Right atrium auricular region (tissue), 2 donors: ENCODE results near the gene TRAPPC3. TPM values are rescaled to one million over a fixed set of nuclear protein-coding genes. Genes with fewer than 3 reads are reported as not detected.

Source experiments
- DNase-seq: peaks from one replicate; pipeline ENCODE4 v3.0.0-alpha.2; 2019; ENCODE audit warnings: low spot score
- H3K27ac ChIP-seq, 2 donors: fragments of 200-600 bp; sonication (generic); 1 replicate in 1 of 2; 2 replicates in 1 of 2; pipeline ENCODE4 v1.5.1; 2016 to 2019
- H3K27me3 ChIP-seq, 2 donors: fragments of 200-600 bp; sonication (generic); one replicate each; pipeline versions ENCODE4 v1.5.1 to v1.6.0; 2017 to 2019
- H3K36me3 ChIP-seq: fragments of 200-600 bp; sonication (generic); one replicate; pipeline ENCODE4 v1.5.1; 2016
- H3K4me1 ChIP-seq, 2 donors: fragments of 200-600 bp; sonication (generic); one replicate each; pipeline versions ENCODE4 v1.5.1 to v1.6.0; 2017 to 2019
- H3K4me3 ChIP-seq, 2 donors: fragments of 200-600 bp; sonication (generic); 1 replicate in 1 of 2; 2 replicates in 1 of 2; pipeline ENCODE4 v1.5.1; 2017 to 2019; ENCODE audit warnings: mild to moderate bottlenecking in 1 of 2, moderate library complexity in 1 of 2
- H3K9me3 ChIP-seq, 2 donors: fragments of 200-600 bp; sonication (generic); one replicate each; pipeline ENCODE4 v1.5.1; 2019
- total RNA-seq, 2 donors: library from RNA; depleted of rRNA; stranded (reverse); fragments of >200 nt; gene quantifications; one replicate each; pipeline ENCODE4 v1.1.0, GENCODE V29; 2016
- TF ChIP-seq, protein P1 (sequence below), 2 donors: fragments of 200-600 bp; sonication (generic); IDR thresholded peaks; one replicate each; pipeline ENCODE4 v1.5.1; 2019; ENCODE audit warnings: antibody characterized with exemption in 2 of 2

TRAPPC3 gene
- total RNA-seq, 2 donors from 2014 or later = 62.0 to 81.6 TPM

- Histone ChIP-seq H3K4me3 (peak within 1 kb of the TSS; percentile 89 to 99), H3K9me3 (no peaks in the 10 kb centered on the region), H3K27me3 (no peaks in the 10 kb centered on the region), H3K27ac (peak within 1 kb of the TSS; percentile 98 to 100), H3K36me3 (no peaks in the 10 kb centered on the region), H3K4me1 (peaks cover 0 to 65% of the 10 kb centered on the region in 2 donors)
- TF ChIP-seq, protein P1, sequence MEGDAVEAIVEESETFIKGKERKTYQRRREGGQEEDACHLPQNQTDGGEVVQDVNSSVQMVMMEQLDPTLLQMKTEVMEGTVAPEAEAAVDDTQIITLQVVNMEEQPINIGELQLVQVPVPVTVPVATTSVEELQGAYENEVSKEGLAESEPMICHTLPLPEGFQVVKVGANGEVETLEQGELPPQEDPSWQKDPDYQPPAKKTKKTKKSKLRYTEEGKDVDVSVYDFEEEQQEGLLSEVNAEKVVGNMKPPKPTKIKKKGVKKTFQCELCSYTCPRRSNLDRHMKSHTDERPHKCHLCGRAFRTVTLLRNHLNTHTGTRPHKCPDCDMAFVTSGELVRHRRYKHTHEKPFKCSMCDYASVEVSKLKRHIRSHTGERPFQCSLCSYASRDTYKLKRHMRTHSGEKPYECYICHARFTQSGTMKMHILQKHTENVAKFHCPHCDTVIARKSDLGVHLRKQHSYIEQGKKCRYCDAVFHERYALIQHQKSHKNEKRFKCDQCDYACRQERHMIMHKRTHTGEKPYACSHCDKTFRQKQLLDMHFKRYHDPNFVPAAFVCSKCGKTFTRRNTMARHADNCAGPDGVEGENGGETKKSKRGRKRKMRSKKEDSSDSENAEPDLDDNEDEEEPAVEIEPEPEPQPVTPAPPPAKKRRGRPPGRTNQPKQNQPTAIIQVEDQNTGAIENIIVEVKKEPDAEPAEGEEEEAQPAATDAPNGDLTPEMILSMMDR (IDR thresholded peaks at IDR 0.05) = no peak
- DNase-seq = peak; percentile 88
Measured at GRCh38 chr1:36155408-36156328, 6.4 kb upstream of the TRAPPC3 start, which contains the start of gene MAP7D1. Gene MAP7D1, plus strand, starts transcription at chr1:36156160. Its CDS starts 258 bp downstream, at chr1:36156418.

- Histone ChIP-seq H3K36me3 (no peaks in the 10 kb centered on the region), H3K27ac (peak overlapping the region; percentile 98 to 100), H3K4me3 (peak overlapping the region; percentile 89 to 99), H3K27me3 (no peaks in the 10 kb centered on the region), H3K4me1 (peaks cover 0 to 65% of the 10 kb centered on the region in 2 donors), H3K9me3 (no peaks in the 10 kb centered on the region)
- TF ChIP-seq, protein P1 (IDR thresholded peaks at IDR 0.05) = no peak
- DNase-seq = no peak
Measured at GRCh38 chr1:36154765-36155407, 5.6 kb upstream of the TRAPPC3 start.

DNA sequence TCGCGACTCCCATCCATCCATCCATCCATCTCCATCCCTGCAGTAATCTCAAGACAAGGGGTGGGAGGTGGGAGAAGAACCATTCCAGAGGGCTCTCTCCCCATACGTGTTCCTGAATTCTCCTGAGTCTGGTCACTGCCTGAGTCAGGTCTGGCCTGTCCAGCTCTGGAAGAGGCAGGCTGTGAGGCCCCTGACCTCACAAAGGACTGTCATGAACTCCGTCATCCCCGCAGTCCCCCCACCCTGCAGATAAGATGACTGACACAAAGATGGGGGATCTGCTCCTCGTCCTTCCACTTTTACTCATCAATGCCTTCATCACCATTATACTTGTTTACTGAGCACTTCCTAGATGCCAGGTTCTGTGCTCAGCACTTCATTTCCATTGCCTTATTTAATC is 5.0 kb upstream of the TRAPPC3 start:
- TF ChIP-seq, protein P1 (IDR thresholded peaks at IDR 0.05) = no peak
- Histone ChIP-seq H3K27me3 (no peaks in the 10 kb centered on the region), H3K9me3 (no peaks in the 10 kb centered on the region), H3K4me1 (peaks cover 0 to 63% of the 10 kb centered on the region in 2 donors), H3K27ac (peak overlapping the region; percentile 98 to 100), H3K4me3 (no peak overlapping the region), H3K36me3 (no peaks in the 10 kb centered on the region)
- no peak for DNase-seq

- H3K9me3 ChIP-seq = no peaks in the 10 kb centered on the region
- H3K27me3 ChIP-seq = no peaks in the 10 kb centered on the region
- peak overlapping the region in 1 of 2 donors; percentile 96 for H3K27ac ChIP-seq
- H3K4me1 ChIP-seq = peaks cover 0 to 57% of the 10 kb centered on the region in 2 donors
- TF ChIP-seq, protein P1 (IDR thresholded peaks at IDR 0.05) = no peak
- H3K4me3 ChIP-seq = no peak overlapping the region
- no peak for DNase-seq
- H3K36me3 ChIP-seq = no peaks in the 10 kb centered on the region
Measured at GRCh38 chr1:36153476-36153875, 4.2 kb upstream of the TRAPPC3 start.

GRCh38 chr1:36151845-36152203 is 2.5 kb upstream of the TRAPPC3 start:
- no peak for DNase-seq
- Histone ChIP-seq H3K4me3 (no peak overlapping the region), H3K4me1 (peaks cover 0 to 62% of the 10 kb centered on the region in 2 donors), H3K27ac (peak overlapping the region; percentile 96 to 97), H3K36me3 (peaks cover 5% of the 10 kb centered on the region), H3K27me3 (no peaks in the 10 kb centered on the region), H3K9me3 (no peaks in the 10 kb centered on the region)
- TF ChIP-seq, protein P1 (IDR thresholded peaks at IDR 0.05) = no peak
